ENCODE results near the gene TLE1.

The TLE1 gene

GRCh38 chr9:81671880-81672280 is 17.5 kb downstream of the TLE1 start:
- H3K79me2 ChIP-seq (ENCODE audit: insufficient read depth, low read length): no peaks in the 10 kb centered on the region
- H2AFZ ChIP-seq (ENCODE audit: low read length): no peak overlapping the region
- H3K36me3 ChIP-seq (ENCODE audit: insufficient read depth, low read length): no peaks in the 10 kb centered on the region
- TF ChIP-seq CTCF (IDR thresholded peaks at IDR 0.05; ENCODE audit: low read length) (no peak), EZH2 (IDR thresholded peaks at IDR 0.05; ENCODE audit: borderline replicate concordance, low read length) (no peak)
- no peaks in the 10 kb centered on the region for H3K9me2 ChIP-seq (ENCODE audit: low read depth, low read length)
- no peak overlapping the region for H3K4me2 ChIP-seq (ENCODE audit: low read length)
- H3K27ac ChIP-seq (ENCODE audit: low read depth, low read length, poor library complexity, severe bottlenecking): no peak overlapping the region
- no peak overlapping the region for H3K4me3 ChIP-seq (ENCODE audit: low read depth, low read length, poor library complexity, severe bottlenecking)
- no peaks in the 10 kb centered on the region for H3K27me3 ChIP-seq (ENCODE audit: insufficient read depth, low read length)
- H3K9me3 ChIP-seq (ENCODE audit: low read length): no peaks in the 10 kb centered on the region
- no peak overlapping the region for H3K9ac ChIP-seq (ENCODE audit: low read length)
- H3K4me1 ChIP-seq (ENCODE audit: insufficient read depth, low read length, severe bottlenecking): no peaks in the 10 kb centered on the region
- no peaks in the 10 kb centered on the region for H3F3A ChIP-seq (ENCODE audit: insufficient read depth, low read length)
- no peaks in the 10 kb centered on the region for H4K20me1 ChIP-seq (ENCODE audit: insufficient read depth, low read length)

- Histone ChIP-seq H3K4me2 (ENCODE audit: low read length) (no peak overlapping the region), H3K27ac (ENCODE audit: low read depth, low read length, poor library complexity, severe bottlenecking) (no peak overlapping the region), H3K9me3 (ENCODE audit: low read length) (no peaks in the 10 kb centered on the region), H3K9ac (ENCODE audit: low read length) (no peak overlapping the region), H3K79me2 (ENCODE audit: insufficient read depth, low read length) (no peaks in the 10 kb centered on the region), H2AFZ (ENCODE audit: low read length) (no peak overlapping the region), H3F3A (ENCODE audit: insufficient read depth, low read length) (no peaks in the 10 kb centered on the region), H3K9me2 (ENCODE audit: low read depth, low read length) (no peaks in the 10 kb centered on the region), H4K20me1 (ENCODE audit: insufficient read depth, low read length) (no peaks in the 10 kb centered on the region), H3K4me3 (ENCODE audit: low read depth, low read length, poor library complexity, severe bottlenecking) (no peak overlapping the region), H3K36me3 (ENCODE audit: insufficient read depth, low read length) (no peaks in the 10 kb centered on the region), H3K4me1 (ENCODE audit: insufficient read depth, low read length, severe bottlenecking) (peaks cover 11% of the 10 kb centered on the region), H3K27me3 (ENCODE audit: insufficient read depth, low read length) (no peaks in the 10 kb centered on the region)
- no peak for TF ChIP-seq CTCF (IDR thresholded peaks at IDR 0.05; ENCODE audit: low read length)
- TF ChIP-seq EZH2 (IDR thresholded peaks at IDR 0.05; ENCODE audit: borderline replicate concordance, low read length): no peak
Measured at GRCh38 chr9:81669866-81670265, 19.5 kb downstream of the TLE1 start.

- H3K79me2 ChIP-seq (ENCODE audit: insufficient read depth, low read length): no peaks in the 10 kb centered on the region
- no peak overlapping the region for H3K27ac ChIP-seq (ENCODE audit: low read depth, low read length, poor library complexity, severe bottlenecking)
- no peak overlapping the region for H3K4me3 ChIP-seq (ENCODE audit: low read depth, low read length, poor library complexity, severe bottlenecking)
- no peak overlapping the region for H3K4me2 ChIP-seq (ENCODE audit: low read length)
- no peaks in the 10 kb centered on the region for H3K36me3 ChIP-seq (ENCODE audit: insufficient read depth, low read length)
- no peak overlapping the region for H2AFZ ChIP-seq (ENCODE audit: low read length)
- no peaks in the 10 kb centered on the region for H3K9me2 ChIP-seq (ENCODE audit: low read depth, low read length)
- TF ChIP-seq CTCF (IDR thresholded peaks at IDR 0.05; ENCODE audit: low read length) (no peak), EZH2 (IDR thresholded peaks at IDR 0.05; ENCODE audit: borderline replicate concordance, low read length) (no peak)
- no peaks in the 10 kb centered on the region for H3K9me3 ChIP-seq (ENCODE audit: low read length)
- no peak overlapping the region for H3K9ac ChIP-seq (ENCODE audit: low read length)
- no peaks in the 10 kb centered on the region for H3K27me3 ChIP-seq (ENCODE audit: insufficient read depth, low read length)
- H3K4me1 ChIP-seq (ENCODE audit: insufficient read depth, low read length, severe bottlenecking): peaks cover 15% of the 10 kb centered on the region
- no peaks in the 10 kb centered on the region for H3F3A ChIP-seq (ENCODE audit: insufficient read depth, low read length)
- H4K20me1 ChIP-seq (ENCODE audit: insufficient read depth, low read length): no peaks in the 10 kb centered on the region
Measured at GRCh38 chr9:81669041-81669651, 20.2 kb downstream of the TLE1 start.
